Activated CD4-positive, alpha-beta T cell treated with anti-CD3 and anti-CD28 coated beads, Interleukin-2, amount 10 ng/mL, durations not matched to agents 24 days and 14 days (primary cell): ENCODE measurements around the gene PEX26. TPM values are rescaled to one million over a fixed set of nuclear protein-coding genes. Genes with fewer than 3 reads are reported as not detected.
"Not testable (repeated sequence)": the region's sequence is repeated elsewhere in the genome, so short reads cannot be mapped to it uniquely, and the experiment has no call there.

Source experiments
- DNase-seq: peaks from one replicate; pipeline ENCODE4 v3.0.0; 2022
- H3K27ac Mint-ChIP-seq: one replicate; pipeline ENCODE4 v1.8.0; 2022; ENCODE audit warnings: mild to moderate bottlenecking, mixed read lengths
- H3K27me3 Mint-ChIP-seq: one replicate; pipeline ENCODE4 v1.8.0; 2022; ENCODE audit warnings: mixed read lengths
- H3K36me3 Mint-ChIP-seq: one replicate; pipeline ENCODE4 v1.8.0; 2022; ENCODE audit warnings: low read depth, mild to moderate bottlenecking, mixed read lengths
- H3K4me1 Mint-ChIP-seq: one replicate; pipeline ENCODE4 v1.8.0; 2021; ENCODE audit warnings: mixed read lengths
- H3K4me3 Mint-ChIP-seq: one replicate; pipeline ENCODE4 v1.8.0; 2022; ENCODE audit warnings: mild to moderate bottlenecking, moderate library complexity, mixed read lengths
- H3K9me3 Mint-ChIP-seq: one replicate; pipeline ENCODE4 v1.8.0; 2021; ENCODE audit warnings: mixed read lengths
- intact Hi-C: fragments of 100-400 bp; cut with micrococcal nuclease; formaldehyde crosslinking; loops from one replicate; pipeline ENCODE4 v1.15.1; 2023
- total RNA-seq: library from RNA; stranded (reverse); gene quantifications from 2 replicates; pipeline ENCODE4 v1.2.3, GENCODE V29; 2022

The PEX26 gene
- total RNA-seq, 1 donor from 2014 or later, result 54.0 TPM

DNA sequence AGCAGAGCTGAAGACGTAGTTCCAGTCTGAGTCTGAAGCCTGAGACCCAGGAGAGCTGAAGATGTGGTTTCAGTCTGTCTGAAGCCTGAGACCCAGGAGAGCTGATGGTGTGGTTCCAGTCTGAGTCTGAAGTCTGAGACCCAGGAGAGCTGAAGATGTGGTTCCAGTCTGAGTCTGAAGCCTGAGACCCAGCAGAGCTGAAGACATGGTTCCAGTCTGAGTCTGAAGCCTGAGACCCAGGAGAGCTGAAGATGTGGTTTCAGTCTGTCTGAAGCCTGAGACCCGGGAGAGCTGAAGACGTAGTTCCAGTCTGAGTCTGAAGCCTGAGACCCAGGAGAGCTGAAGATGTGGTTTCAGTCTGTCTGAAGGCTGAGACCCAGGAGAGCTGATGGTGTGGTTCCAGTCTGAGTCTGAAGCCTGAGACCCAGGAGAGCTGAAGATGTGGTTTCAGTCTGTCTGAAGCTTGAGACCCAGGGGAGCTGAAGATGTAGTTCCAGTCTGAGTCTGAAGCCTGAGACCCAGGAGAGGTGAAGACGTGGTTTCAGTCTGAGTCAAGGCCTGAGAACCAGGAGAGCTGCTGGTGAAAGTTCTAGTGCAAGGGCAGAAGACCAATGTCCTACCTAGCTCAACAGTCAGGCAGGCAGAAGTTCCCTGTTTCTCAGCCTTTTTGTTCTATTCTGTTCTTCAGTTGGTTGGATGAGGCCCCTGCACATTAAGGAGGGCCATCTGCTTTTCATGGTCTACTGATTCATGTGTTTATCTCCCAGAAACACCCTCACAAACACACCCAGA lies 29.0 kb downstream of the PEX26 start:
- H3K27me3 Mint-ChIP-seq, result peaks cover 23% of the 10 kb centered on the region
- H3K4me1 Mint-ChIP-seq, result peaks cover 34% of the 10 kb centered on the region
- H3K9me3 Mint-ChIP-seq, result peaks cover 18% of the 10 kb centered on the region
- peaks cover 40% of the 10 kb centered on the region for H3K36me3 Mint-ChIP-seq
- peak overlapping the region; percentile 55 for H3K27ac Mint-ChIP-seq
- intact Hi-C loops, DNase-seq, H3K4me3 Mint-ChIP-seq: not testable (repeated sequence)

DNA sequence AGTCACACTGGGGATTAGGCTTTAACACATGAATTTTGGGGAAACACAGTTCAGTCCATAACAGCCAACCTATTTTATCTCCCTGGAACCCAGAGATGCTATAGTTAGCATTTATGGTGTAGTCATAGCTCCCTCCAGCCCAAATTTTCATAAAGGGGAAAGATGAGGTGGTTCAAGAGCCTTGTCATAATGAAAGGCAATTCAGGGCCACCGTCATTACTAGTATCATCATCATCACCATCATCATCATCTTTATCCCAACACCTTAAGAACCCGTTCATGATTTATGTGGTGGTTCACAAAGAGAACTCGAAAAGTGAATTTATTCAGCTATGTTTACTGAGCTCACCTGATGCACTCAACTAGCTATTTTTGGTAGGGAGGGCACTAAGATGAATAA lies 30.4 kb downstream of the PEX26 start:
- Mint-ChIP-seq H3K9me3 (peaks cover 12% of the 10 kb centered on the region), H3K4me3 (no peak overlapping the region), H3K4me1 (peaks cover 29% of the 10 kb centered on the region), H3K36me3 (peaks cover 33% of the 10 kb centered on the region), H3K27ac (no peak overlapping the region), H3K27me3 (peaks cover 33% of the 10 kb centered on the region)
- intact Hi-C loops, result no loop called here
- DNase-seq, result no peak

DNA sequence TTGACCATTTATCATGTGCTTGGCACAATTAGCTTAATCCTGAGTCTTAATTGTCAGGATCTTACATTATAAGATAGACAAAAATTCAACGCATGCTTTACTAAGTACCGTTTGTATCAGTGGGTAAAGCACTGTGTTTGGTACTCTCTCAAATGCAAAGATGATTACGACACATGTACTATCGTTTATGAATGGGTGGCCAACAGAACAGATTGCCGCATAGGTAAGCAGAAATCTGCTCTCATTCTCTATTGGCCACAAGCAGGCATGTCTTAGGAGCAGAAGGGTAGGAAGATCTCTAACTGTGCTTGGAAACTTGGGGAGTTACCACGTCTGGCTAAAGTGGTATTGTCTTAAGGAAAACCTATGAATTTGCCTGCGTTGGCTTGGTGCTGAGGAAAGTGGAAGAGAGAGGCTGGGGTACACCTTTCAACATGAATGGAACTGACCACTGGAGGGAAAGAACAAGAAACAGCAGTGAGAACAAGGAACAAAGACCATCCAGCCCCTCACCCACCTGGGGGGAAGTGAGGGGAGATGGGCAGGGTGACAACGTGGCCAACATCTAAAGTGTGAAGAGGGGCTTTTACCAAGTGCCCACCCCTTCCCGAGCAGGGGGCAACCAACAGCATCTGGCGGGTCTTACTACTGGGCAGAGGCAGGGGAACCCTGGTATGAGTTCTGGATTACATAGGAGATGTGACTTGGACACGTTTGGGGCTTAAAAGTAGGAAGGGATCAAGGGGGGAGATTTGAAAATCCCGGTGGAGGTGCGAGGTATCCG lies 31.8 kb downstream of the PEX26 start:
- Mint-ChIP-seq H3K27me3 (peaks cover 36% of the 10 kb centered on the region), H3K9me3 (peaks cover 11% of the 10 kb centered on the region), H3K4me1 (peaks cover 30% of the 10 kb centered on the region), H3K27ac (peak overlapping the region; percentile 31), H3K4me3 (peak overlapping the region; percentile 78), H3K36me3 (peaks cover 21% of the 10 kb centered on the region)
- intact Hi-C loops, result no loop called here
- no peak for DNase-seq

DNA sequence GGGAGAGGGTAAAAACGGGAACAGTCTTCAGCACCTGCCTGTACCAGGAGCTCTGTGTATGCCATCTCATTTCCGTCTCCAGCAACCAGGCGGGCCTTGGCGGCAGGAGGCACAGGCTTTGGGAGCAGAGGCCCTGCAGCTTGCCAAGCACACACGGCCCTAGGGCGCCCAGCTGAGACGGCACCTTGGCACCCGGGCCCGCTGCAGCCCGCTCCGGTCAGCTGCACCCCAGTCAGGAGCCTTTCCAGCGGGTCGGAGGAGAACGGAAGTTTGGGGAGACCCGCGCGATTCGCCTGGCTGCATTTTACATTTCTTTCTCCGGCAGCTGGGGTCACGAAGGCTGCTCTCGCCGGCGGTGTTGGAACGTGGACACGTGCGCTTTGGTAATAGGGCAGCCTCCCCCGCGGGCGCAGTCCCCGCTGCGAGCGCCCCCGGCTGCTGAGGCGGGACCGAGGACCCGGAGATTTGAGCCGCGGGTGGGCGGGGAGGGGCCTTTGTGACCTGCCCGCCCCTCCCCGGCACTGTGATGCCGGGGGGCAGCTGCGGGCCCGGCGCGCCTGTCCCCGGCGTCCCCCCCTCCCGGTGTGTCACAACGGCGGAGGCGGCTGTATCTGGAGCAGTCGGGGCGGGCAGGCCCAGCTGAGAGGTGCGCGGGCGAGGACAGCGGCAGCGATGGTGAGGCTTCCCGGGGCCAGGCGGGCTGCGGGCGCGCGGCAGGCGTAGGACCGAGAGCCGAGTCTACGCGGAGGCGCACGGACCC lies 32.6 kb downstream of the PEX26 start, which contains the start of gene TUBA8:
Gene TUBA8 (plus strand): TSS at position 616 of the 760 bp plus-strand sequence. CDS start 57 bp downstream, at position 673.
- H3K9me3 Mint-ChIP-seq, result peaks cover 7% of the 10 kb centered on the region
- H3K4me1 Mint-ChIP-seq, result peaks cover 27% of the 10 kb centered on the region
- intact Hi-C loops, result no loop called here
- DNase-seq, result peak; percentile 72
- peaks cover 15% of the 10 kb centered on the region for H3K36me3 Mint-ChIP-seq
- H3K27ac Mint-ChIP-seq, result peak within 1 kb of the TSS; percentile 31
- peaks cover 36% of the 10 kb centered on the region for H3K27me3 Mint-ChIP-seq
- peak within 1 kb of the TSS; percentile 78 for H3K4me3 Mint-ChIP-seq

DNA sequence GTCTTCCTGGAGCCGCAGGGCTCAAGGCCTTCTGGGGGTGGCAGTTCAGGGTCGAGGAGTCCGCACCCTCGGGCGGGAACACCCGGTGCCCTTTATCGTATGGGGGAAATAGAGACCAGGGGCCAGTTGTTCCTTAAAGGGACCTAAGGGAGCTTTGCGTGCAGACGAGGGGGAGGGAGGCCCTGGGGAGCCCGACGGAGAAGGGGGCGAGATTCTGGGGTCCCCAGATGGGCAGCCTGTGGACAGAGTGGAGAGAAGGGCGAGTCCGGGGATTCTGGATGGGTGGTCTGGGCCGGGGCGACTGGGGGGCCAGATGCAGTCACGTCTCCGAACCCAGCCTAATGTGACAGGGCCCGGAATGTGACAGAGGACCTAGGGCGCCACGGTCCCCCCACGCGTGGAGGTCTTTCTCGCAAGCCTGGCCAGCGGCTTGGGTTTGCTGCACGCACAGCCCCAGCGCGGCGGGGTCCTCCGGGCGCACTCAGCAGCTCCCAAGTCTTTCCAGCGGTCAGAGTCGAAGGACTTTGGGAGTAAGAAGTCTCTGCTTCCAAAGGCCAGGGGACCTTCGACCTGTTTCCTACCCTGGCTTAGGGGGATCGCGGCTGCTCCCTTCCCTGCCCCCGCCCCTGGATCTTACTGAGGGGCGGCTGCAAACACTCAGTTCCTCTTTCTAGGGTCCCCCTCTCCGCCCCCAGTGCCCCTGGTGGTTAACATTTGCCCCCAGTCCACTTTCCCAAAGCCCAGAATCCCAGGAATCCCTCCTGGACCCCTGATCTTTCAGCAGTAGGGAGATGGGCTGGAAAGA lies 33.4 kb downstream of the PEX26 start:
- H3K4me1 Mint-ChIP-seq, result peaks cover 24% of the 10 kb centered on the region
- intact Hi-C loops, result no loop called here
- no peak for DNase-seq
- H3K27me3 Mint-ChIP-seq, result peaks cover 36% of the 10 kb centered on the region
- no peak overlapping the region for H3K27ac Mint-ChIP-seq
- H3K36me3 Mint-ChIP-seq, result peaks cover 8% of the 10 kb centered on the region
- peak overlapping the region; percentile 76 for H3K4me3 Mint-ChIP-seq
- H3K9me3 Mint-ChIP-seq, result peaks cover 4% of the 10 kb centered on the region

DNA sequence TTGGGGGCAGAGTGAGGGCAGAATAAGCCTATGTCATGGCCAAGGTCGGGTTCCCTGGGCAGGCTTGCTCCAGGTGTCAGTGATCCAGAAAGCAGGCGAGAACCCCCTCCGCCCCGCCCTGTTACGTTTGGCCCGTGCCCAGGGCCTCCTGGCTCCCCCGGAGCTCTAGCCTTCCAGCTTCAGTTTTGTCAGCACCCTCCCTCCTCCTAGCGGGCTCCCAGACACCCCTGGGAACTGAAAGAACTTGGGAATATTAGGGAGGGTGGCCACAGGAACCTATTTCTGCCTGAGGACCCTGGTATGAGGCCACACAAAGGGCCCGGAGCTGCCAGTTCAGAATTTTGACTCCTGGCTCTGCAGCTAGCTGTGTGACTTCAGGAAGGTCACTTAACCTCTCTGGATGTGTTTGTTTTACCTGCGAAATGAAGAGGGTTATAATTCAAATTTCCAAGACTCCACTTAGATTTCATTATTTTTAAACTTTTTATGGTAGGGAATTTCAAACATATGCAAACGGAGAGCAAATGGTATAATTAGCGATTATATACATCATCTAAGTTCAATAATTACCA lies 34.1 kb downstream of the PEX26 start:
- H3K36me3 Mint-ChIP-seq, result peaks cover 7% of the 10 kb centered on the region
- H3K27me3 Mint-ChIP-seq, result peaks cover 36% of the 10 kb centered on the region

DNA sequence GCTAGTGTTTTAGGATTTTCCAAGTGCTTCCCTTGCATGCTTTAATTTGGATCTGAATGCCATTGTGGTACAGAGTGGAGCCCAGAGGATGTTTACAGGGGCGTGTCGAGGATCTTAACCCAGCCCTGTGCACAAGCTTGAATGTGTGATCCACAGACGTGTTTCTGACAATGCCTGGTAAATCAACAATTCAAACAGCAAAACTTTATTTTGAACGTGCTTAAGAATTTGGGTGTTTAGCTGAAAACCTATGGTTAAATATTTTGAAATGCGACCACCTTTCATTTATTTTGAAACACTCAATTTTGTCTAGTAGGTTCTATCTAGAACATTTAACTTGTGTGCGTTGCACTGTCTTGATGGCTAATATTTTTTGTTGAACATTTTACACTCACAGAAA lies 34.6 kb downstream of the PEX26 start:
- Mint-ChIP-seq H3K27me3 (peaks cover 36% of the 10 kb centered on the region), H3K9me3 (no peaks in the 10 kb centered on the region), H3K27ac (no peak overlapping the region), H3K4me1 (peaks cover 24% of the 10 kb centered on the region), H3K4me3 (no peak overlapping the region), H3K36me3 (peaks cover 5% of the 10 kb centered on the region)
- intact Hi-C loops, result no loop called here
- DNase-seq, result no peak

More for the DNA sequence above, 34.1 kb downstream of the PEX26 start:
- peaks cover 4% of the 10 kb centered on the region for H3K9me3 Mint-ChIP-seq
- H3K27ac Mint-ChIP-seq, result no peak overlapping the region
- intact Hi-C loops, result no loop called here
- peaks cover 24% of the 10 kb centered on the region for H3K4me1 Mint-ChIP-seq
- DNase-seq, result no peak
- H3K4me3 Mint-ChIP-seq, result no peak overlapping the region

DNA sequence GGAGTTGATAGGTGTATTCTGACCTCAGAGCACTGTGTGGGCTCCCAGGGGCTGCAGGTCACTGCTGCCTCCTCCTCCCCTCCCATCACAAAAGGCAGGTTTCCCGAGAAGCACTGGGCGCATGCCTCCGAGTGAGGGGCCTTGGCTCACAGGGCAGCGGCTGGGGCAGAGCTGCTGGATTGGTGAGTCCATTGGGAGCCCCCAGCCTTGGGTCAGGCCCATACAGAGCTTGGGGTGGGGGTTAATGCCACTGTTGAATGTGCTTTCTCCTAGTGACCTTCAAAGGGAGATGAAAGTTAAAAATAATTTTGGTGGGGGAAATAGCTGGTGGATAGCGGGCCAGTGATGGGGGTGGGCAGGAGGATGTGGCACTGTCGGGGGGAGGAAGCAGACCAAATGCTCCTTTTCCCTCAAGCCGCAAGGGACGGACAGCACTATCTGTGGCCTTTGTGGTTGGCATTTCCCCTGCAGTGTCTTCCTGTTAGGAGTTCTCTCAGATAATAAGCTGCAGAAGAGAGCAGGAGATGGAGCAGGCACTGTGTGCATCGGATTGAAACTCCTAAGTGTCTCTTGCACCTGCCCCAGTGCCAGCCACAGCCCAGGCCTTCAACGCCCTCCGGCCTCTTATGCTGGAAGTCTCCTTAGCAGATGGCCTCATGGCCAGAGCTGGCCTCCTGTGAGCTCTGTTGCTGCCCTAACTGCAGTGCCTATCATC lies 36.0 kb downstream of the PEX26 start:
- Mint-ChIP-seq H3K27me3 (peaks cover 36% of the 10 kb centered on the region), H3K27ac (no peak overlapping the region), H3K4me3 (no peak overlapping the region), H3K9me3 (no peaks in the 10 kb centered on the region), H3K36me3 (peaks cover 2% of the 10 kb centered on the region), H3K4me1 (peaks cover 24% of the 10 kb centered on the region)
- no peak for DNase-seq
- intact Hi-C loops, result no loop called here

DNA sequence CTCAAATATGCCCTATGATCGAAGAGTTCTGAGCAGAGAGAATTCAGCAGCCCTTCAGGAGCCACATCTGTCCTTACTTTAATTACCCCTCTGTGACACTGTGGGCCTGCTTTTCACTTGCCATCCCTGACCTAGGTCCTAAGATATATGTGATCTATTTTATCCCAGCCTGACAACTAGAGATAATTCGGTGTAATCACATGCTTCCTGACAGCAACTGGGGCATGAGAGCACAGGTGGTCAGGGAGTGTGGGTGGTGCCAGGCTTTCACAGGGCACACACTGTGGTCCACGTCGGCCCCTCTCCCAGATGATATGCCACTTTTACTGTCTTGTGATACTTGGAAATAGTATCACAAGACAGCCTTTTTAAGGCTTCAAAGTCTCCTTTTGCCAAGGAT lies 36.7 kb downstream of the PEX26 start:
- peaks cover 23% of the 10 kb centered on the region for H3K4me1 Mint-ChIP-seq
- H3K27me3 Mint-ChIP-seq, result peaks cover 31% of the 10 kb centered on the region
- peaks cover 2% of the 10 kb centered on the region for H3K36me3 Mint-ChIP-seq
- no peak overlapping the region for H3K27ac Mint-ChIP-seq
- DNase-seq, result no peak
- intact Hi-C loops, result no loop called here
- H3K4me3 Mint-ChIP-seq, result no peak overlapping the region
- no peaks in the 10 kb centered on the region for H3K9me3 Mint-ChIP-seq

DNA sequence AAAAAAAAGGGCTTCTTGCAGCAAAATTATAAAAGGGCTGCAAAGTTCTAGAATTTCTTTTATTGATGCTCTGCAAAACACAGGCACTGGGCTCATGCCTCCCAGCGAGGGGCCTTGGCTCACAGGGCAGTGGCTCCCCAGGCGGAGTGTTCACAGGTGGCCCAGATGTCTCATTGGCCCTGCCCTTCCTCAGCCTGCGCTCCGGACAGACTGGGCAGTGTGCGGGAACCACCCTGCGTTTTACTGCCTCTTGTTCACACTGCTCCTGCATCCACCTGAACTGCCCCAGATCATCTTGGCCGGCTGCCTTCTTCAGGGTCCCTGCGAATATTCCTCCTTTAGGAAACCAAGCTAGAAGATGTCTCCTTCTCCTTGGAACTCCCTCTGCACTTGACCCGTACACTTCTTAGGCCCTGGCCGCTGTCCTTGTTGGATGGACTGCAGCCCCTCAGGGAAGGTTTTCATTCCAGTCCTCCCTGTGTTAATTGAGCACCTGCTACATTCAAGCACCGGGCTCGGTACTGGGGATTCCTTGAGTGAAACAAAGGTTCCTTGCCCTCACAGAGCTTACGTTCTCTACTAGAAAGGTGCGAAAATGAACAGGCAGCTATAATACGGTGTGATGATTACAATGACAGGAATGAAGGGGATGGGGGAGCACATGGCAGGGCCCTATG lies 37.3 kb downstream of the PEX26 start:
- Mint-ChIP-seq H3K4me1 (peaks cover 21% of the 10 kb centered on the region), H3K9me3 (no peaks in the 10 kb centered on the region), H3K27me3 (peaks cover 25% of the 10 kb centered on the region), H3K27ac (no peak overlapping the region), H3K36me3 (peaks cover 2% of the 10 kb centered on the region), H3K4me3 (no peak overlapping the region)
- DNase-seq, result no peak
- intact Hi-C loops, result no loop called here

DNA sequence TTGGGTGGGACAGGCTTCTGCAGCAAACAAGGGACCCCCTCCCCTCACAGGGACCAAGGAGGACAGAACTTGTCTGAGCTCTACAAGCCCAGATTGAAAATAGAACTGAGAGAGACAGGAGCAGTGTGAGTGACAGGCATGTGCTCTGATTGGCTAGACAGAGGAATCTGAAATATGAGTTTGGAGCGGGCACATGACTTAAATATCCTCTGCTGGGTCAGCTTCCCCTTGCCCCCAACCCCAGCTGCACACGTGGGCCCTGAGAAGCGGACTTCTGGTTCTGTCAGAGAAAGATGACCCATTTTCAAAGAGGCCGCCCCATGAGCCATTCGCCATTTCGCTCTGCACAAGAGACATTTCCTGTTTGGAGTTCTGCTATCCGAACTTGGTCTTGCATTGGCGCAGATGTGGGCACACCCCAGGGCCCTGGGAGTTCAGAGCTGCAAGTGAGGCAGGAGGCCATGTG lies 38.1 kb downstream of the PEX26 start:
- Mint-ChIP-seq H3K27me3 (peaks cover 20% of the 10 kb centered on the region), H3K27ac (no peak overlapping the region), H3K4me3 (no peak overlapping the region), H3K9me3 (no peaks in the 10 kb centered on the region), H3K36me3 (no peaks in the 10 kb centered on the region), H3K4me1 (peaks cover 21% of the 10 kb centered on the region)
- intact Hi-C loops, result no loop called here
- no peak for DNase-seq

DNA sequence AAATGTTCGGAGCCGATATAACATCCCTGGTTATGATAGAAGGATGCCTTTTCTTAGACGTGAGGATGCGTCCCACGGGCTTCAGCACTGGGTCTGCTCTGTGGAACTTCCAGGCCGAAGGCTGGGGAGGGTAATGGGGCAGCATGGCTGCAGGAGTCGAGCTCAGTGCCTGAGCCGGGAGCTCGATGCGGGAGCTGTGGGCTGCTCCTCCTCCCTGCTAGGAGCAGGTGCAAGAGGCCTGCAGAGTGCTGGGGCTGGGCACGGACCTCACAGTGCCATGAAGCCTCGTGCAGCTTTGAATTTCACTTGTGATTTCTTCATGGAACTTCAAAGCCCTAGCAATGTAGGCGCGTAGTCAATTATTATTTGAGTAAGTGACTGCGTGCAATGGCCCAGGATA lies 38.8 kb downstream of the PEX26 start:
- Mint-ChIP-seq H3K27me3 (peaks cover 13% of the 10 kb centered on the region), H3K9me3 (no peaks in the 10 kb centered on the region), H3K4me1 (peaks cover 20% of the 10 kb centered on the region), H3K27ac (no peak overlapping the region), H3K4me3 (no peak overlapping the region), H3K36me3 (no peaks in the 10 kb centered on the region)
- intact Hi-C loops, result no loop called here
- DNase-seq, result no peak
